ENCODE measurements around the gene TNFSF8. TPM values are rescaled to one million over a fixed set of nuclear protein-coding genes. Genes with fewer than 3 reads are reported as not detected.

Gene TNFSF8
- total RNA-seq, 2 donors from 2014 or later = 0.22 to 1.7 TPM

- no peak overlapping the region for H3K27ac ChIP-seq
- no peaks in the 10 kb centered on the region for H3K36me3 ChIP-seq
- no peak overlapping the region for H3K4me3 ChIP-seq
- no peaks in the 10 kb centered on the region for H3K27me3 ChIP-seq
- DNase-seq (ENCODE audit: low spot score) = no peak
- no peak for TF ChIP-seq CTCF (IDR thresholded peaks at IDR 0.05)
- no peaks in the 10 kb centered on the region for H3K4me1 ChIP-seq
- no peaks in the 10 kb centered on the region for H3K9me3 ChIP-seq
Measured at GRCh38 chr9:114916481-114916880, 13.9 kb downstream of the TNFSF8 start.

GRCh38 chr9:114914139-114914538 is 16.3 kb downstream of the TNFSF8 start:
- no peak for DNase-seq (ENCODE audit: low spot score)
- no peak for TF ChIP-seq CTCF (IDR thresholded peaks at IDR 0.05)
- H3K27me3 ChIP-seq = no peaks in the 10 kb centered on the region
- no peaks in the 10 kb centered on the region for H3K9me3 ChIP-seq
- no peaks in the 10 kb centered on the region for H3K4me1 ChIP-seq
- no peak overlapping the region for H3K27ac ChIP-seq
- H3K36me3 ChIP-seq = no peaks in the 10 kb centered on the region
- H3K4me3 ChIP-seq = no peak overlapping the region

- Histone ChIP-seq H3K4me3 (no peak overlapping the region), H3K27ac (no peak overlapping the region), H3K27me3 (no peaks in the 10 kb centered on the region), H3K9me3 (no peaks in the 10 kb centered on the region), H3K4me1 (no peaks in the 10 kb centered on the region), H3K36me3 (no peaks in the 10 kb centered on the region)
- no peak for TF ChIP-seq CTCF (IDR thresholded peaks at IDR 0.05)
- DNase-seq (ENCODE audit: low spot score) = no peak
Measured at GRCh38 chr9:114913656-114914055, 16.7 kb downstream of the TNFSF8 start.

- DNase-seq (ENCODE audit: low spot score) = no peak
- H3K36me3 ChIP-seq = no peaks in the 10 kb centered on the region
- no peak overlapping the region for H3K4me3 ChIP-seq
- H3K27me3 ChIP-seq = no peaks in the 10 kb centered on the region
- no peak for TF ChIP-seq CTCF (IDR thresholded peaks at IDR 0.05)
- H3K27ac ChIP-seq = no peak overlapping the region
- no peaks in the 10 kb centered on the region for H3K4me1 ChIP-seq
- H3K9me3 ChIP-seq = no peaks in the 10 kb centered on the region
Measured at GRCh38 chr9:114913217-114913616, 17.2 kb downstream of the TNFSF8 start.

- Histone ChIP-seq H3K4me1 (no peaks in the 10 kb centered on the region), H3K27me3 (no peaks in the 10 kb centered on the region), H3K4me3 (no peak overlapping the region), H3K36me3 (no peaks in the 10 kb centered on the region), H3K27ac (no peak overlapping the region), H3K9me3 (no peaks in the 10 kb centered on the region)
- no peak for DNase-seq (ENCODE audit: low spot score)
- peak; percentile 51 to 76 for TF ChIP-seq CTCF (IDR thresholded peaks at IDR 0.05)
Measured at GRCh38 chr9:114911167-114911821, 19.1 kb downstream of the TNFSF8 start.

GRCh38 chr9:114910541-114910940 is 19.9 kb downstream of the TNFSF8 start:
- Histone ChIP-seq H3K4me1 (no peaks in the 10 kb centered on the region), H3K27me3 (no peaks in the 10 kb centered on the region), H3K36me3 (no peaks in the 10 kb centered on the region), H3K9me3 (no peaks in the 10 kb centered on the region), H3K4me3 (no peak overlapping the region), H3K27ac (no peak overlapping the region)
- TF ChIP-seq CTCF (IDR thresholded peaks at IDR 0.05) = no peak
- DNase-seq (ENCODE audit: low spot score) = no peak

Data from right atrium auricular region (tissue), 2 donors.